ENCODE results near the gene CSNK1G2. TPM values are rescaled to one million over a fixed set of nuclear protein-coding genes. Genes with fewer than 3 reads are reported as not detected.

The CSNK1G2 gene
- total and polyA plus RNA-seq, 7 donors = 22.3 to 49.8 (median 33.2) TPM

DNA sequence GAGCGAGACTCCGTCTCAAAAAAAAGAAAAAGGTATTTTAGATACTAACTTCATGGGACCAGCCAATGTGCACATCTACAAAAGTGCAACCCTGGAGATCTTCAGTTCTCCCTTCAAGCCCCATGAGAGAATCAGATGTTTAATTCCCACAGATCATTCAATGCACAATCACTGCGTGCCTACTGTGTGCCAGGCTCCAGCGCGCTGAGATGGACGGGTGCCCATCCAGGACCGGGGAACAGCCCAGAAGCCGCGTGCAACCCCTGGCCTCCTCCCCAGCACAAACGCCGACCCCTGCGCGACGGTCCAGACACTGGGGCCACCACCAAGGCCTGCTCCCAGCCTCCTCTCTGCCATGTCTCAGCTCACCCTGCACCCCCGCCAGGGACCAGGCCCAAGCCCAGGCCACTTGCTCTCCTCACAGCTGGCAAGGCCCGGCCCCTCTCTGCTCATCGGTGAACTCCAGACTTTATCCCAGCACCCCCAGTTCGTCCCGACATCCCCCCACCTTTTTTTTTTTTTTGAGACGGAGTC lies 69.2 kb downstream of the CSNK1G2 start:
- intact Hi-C loops (cut with DNase I) = no loop called here
- no peak overlapping the region for H3K27ac ChIP-seq
- H3K4me3 ChIP-seq = no peak overlapping the region
- no peaks in the 10 kb centered on the region for H3K36me3 ChIP-seq (ENCODE audit: insufficient read depth in 1 of 2, low read depth in 1 of 2)
- no peak for ATAC-seq
- no peaks in the 10 kb centered on the region for H3K27me3 ChIP-seq (ENCODE audit: insufficient read depth in 3 of 3, low read length in 2 of 3)
- H3K4me1 ChIP-seq = no peaks in the 10 kb centered on the region
- TF ChIP-seq, protein P1, sequence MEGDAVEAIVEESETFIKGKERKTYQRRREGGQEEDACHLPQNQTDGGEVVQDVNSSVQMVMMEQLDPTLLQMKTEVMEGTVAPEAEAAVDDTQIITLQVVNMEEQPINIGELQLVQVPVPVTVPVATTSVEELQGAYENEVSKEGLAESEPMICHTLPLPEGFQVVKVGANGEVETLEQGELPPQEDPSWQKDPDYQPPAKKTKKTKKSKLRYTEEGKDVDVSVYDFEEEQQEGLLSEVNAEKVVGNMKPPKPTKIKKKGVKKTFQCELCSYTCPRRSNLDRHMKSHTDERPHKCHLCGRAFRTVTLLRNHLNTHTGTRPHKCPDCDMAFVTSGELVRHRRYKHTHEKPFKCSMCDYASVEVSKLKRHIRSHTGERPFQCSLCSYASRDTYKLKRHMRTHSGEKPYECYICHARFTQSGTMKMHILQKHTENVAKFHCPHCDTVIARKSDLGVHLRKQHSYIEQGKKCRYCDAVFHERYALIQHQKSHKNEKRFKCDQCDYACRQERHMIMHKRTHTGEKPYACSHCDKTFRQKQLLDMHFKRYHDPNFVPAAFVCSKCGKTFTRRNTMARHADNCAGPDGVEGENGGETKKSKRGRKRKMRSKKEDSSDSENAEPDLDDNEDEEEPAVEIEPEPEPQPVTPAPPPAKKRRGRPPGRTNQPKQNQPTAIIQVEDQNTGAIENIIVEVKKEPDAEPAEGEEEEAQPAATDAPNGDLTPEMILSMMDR (IDR thresholded peaks at IDR 0.05) = no peak
- no peaks in the 10 kb centered on the region for H3K9me3 ChIP-seq
- WGBS, 3 donors = 92 to 96% (median 93%) methylated on average over 20 of the region's 20 CpGs
- DNase-seq = no peak

DNA sequence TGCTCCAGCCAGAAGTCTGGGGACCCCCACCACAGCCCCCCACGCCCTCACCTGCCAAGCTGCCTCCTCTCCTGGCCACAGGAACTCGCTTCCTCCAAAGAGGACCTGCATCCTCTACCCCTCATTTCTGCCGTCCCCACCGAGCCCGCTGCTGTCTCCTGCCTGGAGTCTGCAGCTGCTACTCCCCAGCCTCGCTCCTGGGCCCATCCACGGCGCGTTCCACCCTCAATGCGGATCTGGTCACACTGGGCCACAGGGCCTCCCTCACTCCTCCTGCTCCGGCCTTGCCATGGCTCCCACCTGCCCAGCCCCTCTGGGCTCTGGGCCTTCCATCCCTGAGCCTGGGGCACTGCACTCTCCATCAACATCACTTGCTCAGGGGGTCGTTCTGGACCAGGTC lies 70.2 kb downstream of the CSNK1G2 start:
- intact Hi-C loops (cut with DNase I) = no loop called here
- DNase-seq (no peak), ATAC-seq (no peak)
- Histone ChIP-seq H3K27ac (no peak overlapping the region), H3K36me3 (ENCODE audit: insufficient read depth in 1 of 2, low read depth in 1 of 2) (no peaks in the 10 kb centered on the region), H3K4me3 (no peak overlapping the region), H3K4me1 (no peaks in the 10 kb centered on the region), H3K9me3 (no peaks in the 10 kb centered on the region), H3K27me3 (ENCODE audit: insufficient read depth in 3 of 3, low read length in 2 of 3) (no peaks in the 10 kb centered on the region)
- TF ChIP-seq, protein P1 (IDR thresholded peaks at IDR 0.05) = no peak
- WGBS, 3 donors = 91 to 94% (median 92%) methylated on average over 12 of the region's 12 CpGs

DNA sequence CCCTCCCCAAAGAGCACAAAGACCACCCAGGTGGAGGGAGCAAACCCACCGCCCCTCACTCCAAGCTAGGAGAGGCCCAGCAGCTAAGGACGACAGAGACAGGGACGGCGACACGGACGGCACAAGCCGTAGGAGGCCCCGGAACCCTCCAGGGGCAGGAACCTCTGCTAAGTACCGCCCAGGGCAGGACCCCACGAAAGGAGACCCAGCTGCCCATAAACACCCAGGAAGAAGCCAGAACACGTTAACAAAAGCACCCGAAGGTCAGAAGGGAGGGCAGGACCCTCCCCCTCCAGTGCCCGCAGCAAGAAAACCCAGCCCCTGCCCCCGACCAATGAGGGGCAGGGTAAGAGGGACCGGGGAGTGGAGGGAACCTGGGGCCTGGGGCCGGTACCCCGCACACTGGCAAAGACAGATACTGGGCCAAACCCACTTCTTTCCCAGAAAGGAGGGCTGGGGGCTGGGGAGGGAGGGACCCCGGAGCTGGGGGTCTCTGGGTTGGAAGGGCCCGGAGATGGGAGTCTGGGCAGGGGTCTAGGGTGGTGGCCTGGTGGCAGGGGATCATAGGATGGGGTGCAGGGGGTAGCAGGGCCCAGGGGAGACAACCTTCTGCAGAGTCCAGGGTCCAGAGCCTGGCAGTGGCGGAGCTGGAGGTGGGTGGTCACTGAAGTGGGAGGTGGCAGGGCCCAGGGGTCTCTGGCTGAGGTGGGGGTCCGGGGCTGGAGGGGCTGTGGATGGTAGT lies 72.1 kb downstream of the CSNK1G2 start:
- TF ChIP-seq, protein P1 (IDR thresholded peaks at IDR 0.05) = no peak
- no peak for ATAC-seq

DNA sequence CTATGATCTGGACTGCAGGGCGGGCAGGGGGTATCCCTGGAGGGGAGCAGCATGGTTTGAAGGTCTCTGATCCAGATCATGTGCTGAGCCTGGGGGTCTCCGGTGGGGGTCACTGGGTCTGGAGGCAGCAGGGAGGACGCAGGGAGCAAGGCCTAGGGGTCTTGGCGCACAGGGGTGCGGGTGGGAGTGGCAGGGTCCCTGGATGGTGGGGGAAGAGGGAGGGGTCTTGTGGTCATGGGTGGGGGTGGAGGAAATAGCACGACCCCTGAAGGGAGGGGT lies 72.7 kb downstream of the CSNK1G2 start:
- Histone ChIP-seq H3K9me3 (no peaks in the 10 kb centered on the region), H3K36me3 (ENCODE audit: insufficient read depth in 1 of 2, low read depth in 1 of 2) (no peaks in the 10 kb centered on the region), H3K27ac (no peak overlapping the region), H3K4me3 (no peak overlapping the region), H3K4me1 (no peaks in the 10 kb centered on the region), H3K27me3 (ENCODE audit: insufficient read depth in 3 of 3, low read length in 2 of 3) (no peaks in the 10 kb centered on the region)
- TF ChIP-seq, protein P1 (IDR thresholded peaks at IDR 0.05) = no peak
- ATAC-seq (no peak), DNase-seq (no peak)
- intact Hi-C loops (cut with DNase I) = no loop called here
- WGBS, 3 donors = 86 to 88% (median 88%) methylated on average over 6 of the region's 6 CpGs

More for the DNA sequence above, 72.1 kb downstream of the CSNK1G2 start:
- DNase-seq = no peak
- no peak overlapping the region for H3K27ac ChIP-seq
- no peaks in the 10 kb centered on the region for H3K27me3 ChIP-seq (ENCODE audit: insufficient read depth in 3 of 3, low read length in 2 of 3)
- H3K4me3 ChIP-seq = no peak overlapping the region
- H3K9me3 ChIP-seq = no peaks in the 10 kb centered on the region
- intact Hi-C loops (cut with DNase I) = no loop called here
- H3K36me3 ChIP-seq (ENCODE audit: insufficient read depth in 1 of 2, low read depth in 1 of 2) = no peaks in the 10 kb centered on the region
- H3K4me1 ChIP-seq = no peaks in the 10 kb centered on the region
- WGBS, 3 donors = 81 to 87% (median 87%) methylated on average over 20 to 21 of the region's 21 CpGs

DNA sequence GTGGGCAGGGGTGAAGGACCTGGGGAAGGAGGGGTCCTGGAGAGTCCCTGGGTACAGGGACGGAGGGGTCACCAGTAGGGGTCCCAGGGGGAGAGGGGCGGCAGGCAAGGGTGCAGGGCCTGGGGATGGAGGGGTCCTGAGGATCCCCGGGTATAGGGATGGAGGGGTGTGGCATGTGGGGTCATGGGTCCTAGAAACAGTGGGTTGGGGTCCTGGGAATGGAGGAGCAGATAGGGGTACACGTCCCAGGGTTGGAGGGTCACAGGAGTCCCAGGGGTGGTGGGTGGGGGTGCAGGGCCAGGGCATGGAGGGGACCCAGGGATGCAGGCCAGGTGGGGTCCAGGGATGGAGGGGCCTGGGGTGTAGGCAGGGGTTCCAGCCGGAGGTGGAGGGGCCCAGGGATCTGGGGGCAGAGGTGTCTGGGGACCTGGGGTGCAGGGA lies 73.2 kb downstream of the CSNK1G2 start:
- no peaks in the 10 kb centered on the region for H3K36me3 ChIP-seq (ENCODE audit: insufficient read depth in 1 of 2, low read depth in 1 of 2)
- no peak overlapping the region for H3K27ac ChIP-seq
- DNase-seq = no peak
- intact Hi-C loops (cut with DNase I) = no loop called here
- H3K9me3 ChIP-seq = no peaks in the 10 kb centered on the region
- H3K4me1 ChIP-seq = no peaks in the 10 kb centered on the region
- WGBS, 3 donors = 68 to 80% (median 69%) methylated on average over 5 of the region's 5 CpGs
- peak in 2 of 4 donors; percentile 1 for ATAC-seq
- peak overlapping the region; percentile 74 for H3K4me3 ChIP-seq
- TF ChIP-seq, protein P1 (IDR thresholded peaks at IDR 0.05) = no peak
- H3K27me3 ChIP-seq (ENCODE audit: insufficient read depth in 3 of 3, low read length in 2 of 3) = no peaks in the 10 kb centered on the region
